OCI-LY1 (cell line): Measurements from ENCODE around the gene DOCK10.

ENCODE experiments used
- EZH2 ChIP-seq: fragments of 200-600 bp; sonication (generic), shearing (Covaris generic); IDR thresholded peaks from 2 replicates; pipeline ENCODE4 v1.8.0; 2017; ENCODE audit warnings: borderline replicate concordance, mixed run types, mild to moderate bottlenecking, antibody characterized with exemption, low read length, moderate library complexity, mixed read lengths
- TF ChIP-seq, protein P1 (sequence below): fragments of 200-600 bp; sonication (generic), shearing (Covaris generic); IDR thresholded peaks from 2 replicates; pipeline ENCODE4 v1.5.1; 2017; ENCODE audit warnings: mild to moderate bottlenecking, antibody characterized with exemption, low read length, moderate library complexity, mixed read lengths

DNA sequence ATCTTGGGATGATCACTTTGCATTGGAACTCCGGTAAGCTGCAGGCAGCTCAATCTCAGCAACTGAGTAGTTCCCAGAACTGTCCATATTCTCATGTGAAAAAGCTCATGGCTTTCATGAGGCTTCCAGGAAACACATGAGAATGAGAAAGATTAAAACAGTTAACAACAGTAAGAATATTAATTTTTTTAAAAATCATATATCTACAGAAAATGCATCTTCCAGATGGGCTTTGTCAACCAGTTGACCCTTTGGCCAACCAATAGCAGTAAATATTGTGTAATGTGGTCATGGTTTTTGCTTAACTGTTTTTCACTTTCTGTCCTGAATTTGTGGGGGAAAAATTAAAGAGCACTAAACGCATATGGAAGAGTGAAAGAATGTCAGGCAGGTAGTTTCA lies 194.9 kb downstream of the DOCK10 start:
- TF ChIP-seq EZH2, result no peak
- TF ChIP-seq, protein P1, sequence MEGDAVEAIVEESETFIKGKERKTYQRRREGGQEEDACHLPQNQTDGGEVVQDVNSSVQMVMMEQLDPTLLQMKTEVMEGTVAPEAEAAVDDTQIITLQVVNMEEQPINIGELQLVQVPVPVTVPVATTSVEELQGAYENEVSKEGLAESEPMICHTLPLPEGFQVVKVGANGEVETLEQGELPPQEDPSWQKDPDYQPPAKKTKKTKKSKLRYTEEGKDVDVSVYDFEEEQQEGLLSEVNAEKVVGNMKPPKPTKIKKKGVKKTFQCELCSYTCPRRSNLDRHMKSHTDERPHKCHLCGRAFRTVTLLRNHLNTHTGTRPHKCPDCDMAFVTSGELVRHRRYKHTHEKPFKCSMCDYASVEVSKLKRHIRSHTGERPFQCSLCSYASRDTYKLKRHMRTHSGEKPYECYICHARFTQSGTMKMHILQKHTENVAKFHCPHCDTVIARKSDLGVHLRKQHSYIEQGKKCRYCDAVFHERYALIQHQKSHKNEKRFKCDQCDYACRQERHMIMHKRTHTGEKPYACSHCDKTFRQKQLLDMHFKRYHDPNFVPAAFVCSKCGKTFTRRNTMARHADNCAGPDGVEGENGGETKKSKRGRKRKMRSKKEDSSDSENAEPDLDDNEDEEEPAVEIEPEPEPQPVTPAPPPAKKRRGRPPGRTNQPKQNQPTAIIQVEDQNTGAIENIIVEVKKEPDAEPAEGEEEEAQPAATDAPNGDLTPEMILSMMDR, result no peak
